GM21737 (cell line): ENCODE data around the gene ETF1.
A peak's percentile ranks its signal among the peaks of the same experiment; 100 is the strongest.

Experiments used
- ATAC-seq: cut with Tn5 transposase; IDR thresholded peaks from one replicate; pipeline ENCODE4 v1.9.1; 2021; ENCODE audit warnings: mild to moderate bottlenecking, moderate library complexity; ENCODE audit not compliant: unreplicated experiment

Gene ETF1

DNA sequence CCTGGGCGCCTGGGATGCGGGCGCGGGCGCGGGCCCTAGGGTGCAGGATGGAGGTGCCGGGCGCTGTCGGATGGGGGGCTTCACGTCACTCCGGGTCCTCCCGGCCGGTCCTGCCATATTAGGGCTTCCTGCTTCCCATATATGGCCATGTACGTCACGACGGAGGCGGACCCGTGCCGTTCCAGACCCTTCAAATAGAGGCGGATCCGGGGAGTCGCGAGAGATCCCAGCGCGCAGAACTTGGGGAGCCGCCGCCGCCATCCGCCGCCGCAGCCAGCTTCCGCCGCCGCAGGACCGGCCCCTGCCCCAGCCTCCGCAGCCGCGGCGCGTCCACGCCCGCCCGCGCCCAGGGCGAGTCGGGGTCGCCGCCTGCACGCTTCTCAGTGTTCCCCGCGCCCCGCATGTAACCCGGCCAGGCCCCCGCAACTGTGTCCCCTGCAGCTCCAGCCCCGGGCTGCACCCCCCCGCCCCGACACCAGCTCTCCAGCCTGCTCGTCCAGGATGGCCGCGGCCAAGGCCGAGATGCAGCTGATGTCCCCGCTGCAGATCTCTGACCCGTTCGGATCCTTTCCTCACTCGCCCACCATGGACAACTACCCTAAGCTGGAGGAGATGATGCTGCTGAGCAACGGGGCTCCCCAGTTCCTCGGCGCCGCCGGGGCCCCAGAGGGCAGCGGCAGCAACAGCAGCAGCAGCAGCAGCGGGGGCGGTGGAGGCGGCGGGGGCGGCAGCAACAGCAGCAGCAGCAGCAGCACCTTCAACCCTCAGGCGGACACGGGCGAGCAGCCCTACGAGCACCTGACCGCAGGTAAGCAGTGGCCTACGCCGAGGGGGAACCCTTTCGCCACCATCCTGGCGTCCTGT is 77.5 kb downstream of the ETF1 start, which contains the start of gene EGR1:
TSS of gene EGR1 (plus strand) at position 219 of the 864 bp plus-strand sequence. CDS start at position 502, 283 bp downstream.
- peak; percentile 46 for ATAC-seq

DNA sequence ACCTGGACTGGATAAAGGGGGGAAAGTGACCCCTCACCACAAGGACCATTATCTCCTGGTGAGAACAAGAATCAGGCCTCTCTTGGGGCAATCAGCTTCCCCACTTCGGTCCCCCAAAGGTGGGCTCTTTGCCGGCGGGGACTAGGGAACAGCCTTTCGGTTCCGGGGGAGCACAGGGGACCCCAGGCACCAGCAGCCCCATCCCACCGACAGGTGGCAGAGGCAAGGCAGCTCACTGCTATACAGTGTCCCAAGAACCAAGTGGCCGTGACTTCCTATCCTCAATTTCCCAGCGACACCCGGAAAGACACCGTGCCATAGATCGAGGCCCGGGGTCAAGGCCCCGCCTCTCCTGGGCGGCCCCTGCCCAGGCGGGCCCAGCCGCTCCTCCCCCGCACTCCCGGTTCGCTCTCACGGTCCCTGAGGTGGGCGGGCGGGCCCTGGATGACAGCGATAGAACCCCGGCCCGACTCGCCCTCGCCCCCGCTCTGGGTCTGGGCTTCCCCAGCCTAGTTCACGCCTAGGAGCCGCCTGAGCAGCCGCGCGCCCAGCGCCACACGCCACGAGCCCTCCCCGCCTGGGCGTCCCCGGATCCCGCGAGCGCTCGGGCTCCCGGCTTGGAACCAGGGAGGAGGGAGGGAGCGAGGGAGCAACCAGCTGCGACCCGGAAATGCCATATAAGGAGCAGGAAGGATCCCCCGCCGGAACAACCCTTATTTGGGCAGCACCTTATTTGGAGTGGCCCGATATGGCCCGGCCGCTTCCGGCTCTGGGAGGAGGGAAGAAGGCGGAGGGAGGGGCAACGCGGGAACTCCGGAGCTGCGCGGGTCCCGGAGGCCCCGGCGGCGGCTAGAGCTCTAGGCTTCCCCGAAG is 78.4 kb downstream of the ETF1 start:
- ATAC-seq, result peak; percentile 66

DNA sequence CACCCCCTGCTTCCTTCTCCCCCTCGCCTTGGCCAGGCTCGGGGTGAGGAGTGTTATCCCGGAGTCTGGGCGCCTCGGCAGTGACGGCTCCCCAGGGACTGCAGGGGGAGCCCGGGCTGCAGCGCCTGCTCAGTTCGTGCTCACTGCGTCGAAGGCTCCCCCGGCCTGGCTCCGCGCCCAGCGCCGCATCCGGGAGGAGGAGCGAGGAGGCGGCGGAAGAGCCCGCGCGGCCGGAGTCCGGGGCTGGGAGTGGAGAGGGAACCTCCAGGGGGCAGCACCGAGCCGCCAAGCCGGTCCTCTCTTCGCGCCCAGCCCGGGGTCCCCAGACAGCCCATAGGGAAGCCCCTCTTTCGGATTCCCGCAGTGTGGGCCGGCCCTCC is 79.0 kb downstream of the ETF1 start:
- peak; percentile 51 for ATAC-seq

DNA sequence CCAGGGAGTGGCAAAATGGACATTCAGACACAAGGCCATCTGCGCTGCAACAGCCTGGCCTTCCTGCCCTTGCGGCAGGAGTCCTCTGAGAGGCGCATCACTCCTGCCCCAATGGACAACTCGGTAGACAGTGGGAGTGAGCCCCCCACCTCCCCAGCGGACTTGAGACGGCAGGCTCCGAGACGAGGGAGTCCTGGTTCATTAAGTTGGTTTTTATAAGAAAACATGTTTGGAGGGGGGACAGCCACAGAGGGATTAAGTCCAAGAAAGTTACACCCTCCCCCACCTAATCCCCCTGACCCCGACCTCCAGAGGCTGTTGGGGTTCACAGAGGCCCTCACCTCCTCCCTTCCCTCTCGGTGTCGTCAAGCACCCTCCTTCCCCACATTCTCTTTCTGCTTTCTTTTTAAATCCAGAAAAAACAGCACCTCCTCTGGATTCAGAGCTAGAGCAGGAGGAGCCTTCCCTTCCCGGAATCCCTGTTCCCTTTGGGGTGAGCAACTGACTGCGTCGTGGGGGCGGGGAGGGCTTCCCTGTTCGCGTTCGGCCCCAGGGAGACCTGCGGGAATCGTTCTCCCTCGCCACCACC is 79.5 kb downstream of the ETF1 start:
- no peak for ATAC-seq

DNA sequence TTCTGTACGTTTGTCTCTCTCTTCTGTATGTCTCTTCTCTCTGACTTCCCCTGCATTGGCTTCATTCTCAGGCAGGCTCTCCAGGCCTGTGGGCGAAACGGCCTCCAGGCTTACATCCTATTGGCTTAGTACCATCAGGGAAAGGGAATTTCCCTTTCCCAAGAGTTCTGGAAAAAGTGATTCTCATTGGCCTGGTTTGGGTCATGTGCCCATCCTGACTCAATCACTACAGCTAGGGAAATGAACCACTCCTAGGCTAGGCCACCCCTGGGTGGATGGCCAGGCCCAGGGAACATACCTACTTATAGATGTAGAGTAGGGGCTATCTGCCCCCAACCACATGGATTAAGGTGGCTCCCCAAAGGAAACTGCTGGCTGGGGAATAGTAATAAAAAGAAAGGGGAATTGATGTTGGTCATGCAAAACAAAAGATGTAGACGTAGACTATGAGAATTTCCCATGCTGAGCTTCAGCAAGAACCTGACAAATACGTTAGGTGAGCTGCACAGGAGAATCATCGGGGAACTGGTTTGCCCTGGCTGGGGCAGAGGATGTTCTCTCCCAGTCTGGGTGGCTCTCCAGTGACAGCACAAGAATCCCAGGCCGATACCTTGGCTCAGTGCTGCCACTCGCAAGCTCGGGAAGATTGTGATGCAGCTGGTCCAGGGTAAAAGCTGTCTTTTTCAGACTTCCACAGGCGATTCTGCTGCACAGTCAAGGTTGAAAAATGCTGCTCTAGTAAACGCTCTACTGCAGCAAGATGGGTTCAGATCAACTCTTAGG is 81.5 kb downstream of the ETF1 start:
- ATAC-seq, result no peak

DNA sequence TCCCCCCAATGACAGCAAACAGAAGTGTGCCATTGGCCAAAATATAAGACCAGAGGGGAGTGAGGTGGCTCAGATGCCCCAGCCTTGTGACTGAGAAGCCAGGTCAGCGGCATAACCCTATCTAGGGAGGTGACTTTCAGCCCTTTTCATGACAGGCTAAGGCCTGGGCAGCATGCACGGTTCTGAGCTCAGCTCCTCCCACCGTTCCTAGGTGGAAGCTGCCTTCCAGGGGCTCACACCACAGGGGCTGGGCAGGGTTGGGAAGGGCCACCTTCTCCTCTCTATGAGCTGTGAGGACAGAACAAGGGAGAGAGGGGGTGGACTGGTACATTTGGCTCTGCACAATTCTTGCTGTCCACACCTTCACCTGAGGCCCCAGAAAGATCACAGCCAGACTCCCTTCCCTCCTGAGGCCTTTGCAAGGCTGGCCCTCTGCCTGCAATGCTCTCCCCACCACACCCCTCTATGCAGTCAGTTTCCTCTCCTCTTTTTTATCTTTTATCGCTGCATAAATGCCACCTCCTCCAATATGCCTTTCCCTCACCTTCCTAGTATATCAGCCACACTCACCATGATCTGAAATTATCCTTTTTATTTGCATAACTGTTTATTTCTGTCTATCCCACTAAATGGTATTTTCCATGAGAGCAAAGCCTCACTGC is 82.9 kb downstream of the ETF1 start:
- ATAC-seq, result no peak

DNA sequence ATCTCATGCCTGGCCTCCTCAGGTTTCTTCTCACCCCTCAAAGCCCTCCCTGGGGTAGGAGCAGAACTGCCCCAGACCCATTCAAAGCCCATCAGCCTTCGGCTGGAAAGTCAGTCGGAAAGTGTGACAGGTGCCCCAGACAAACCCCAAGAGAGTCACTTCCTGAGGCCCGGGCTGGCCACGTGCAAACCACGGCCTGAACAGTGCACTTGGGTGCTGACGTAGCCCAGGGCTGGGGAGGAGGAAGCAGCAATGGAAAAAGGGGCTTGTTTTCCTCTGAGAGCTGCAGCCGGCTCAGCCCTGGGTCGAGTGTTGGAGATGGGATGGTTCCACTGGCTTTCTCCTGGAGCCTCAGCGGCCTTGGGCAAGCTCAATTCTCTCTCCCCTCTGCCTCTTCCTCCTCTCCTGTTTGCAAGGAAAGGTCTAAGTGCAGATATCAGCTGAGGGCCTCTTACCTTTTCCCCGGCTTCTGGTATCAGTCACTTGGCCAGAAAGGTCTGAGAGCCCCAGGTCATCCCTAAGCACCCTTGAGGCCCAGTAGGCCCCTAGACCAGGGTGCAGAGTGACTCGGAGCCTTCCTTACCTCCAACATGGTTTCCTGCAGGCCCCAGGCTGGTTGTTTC is 83.6 kb downstream of the ETF1 start:
- no peak for ATAC-seq

DNA sequence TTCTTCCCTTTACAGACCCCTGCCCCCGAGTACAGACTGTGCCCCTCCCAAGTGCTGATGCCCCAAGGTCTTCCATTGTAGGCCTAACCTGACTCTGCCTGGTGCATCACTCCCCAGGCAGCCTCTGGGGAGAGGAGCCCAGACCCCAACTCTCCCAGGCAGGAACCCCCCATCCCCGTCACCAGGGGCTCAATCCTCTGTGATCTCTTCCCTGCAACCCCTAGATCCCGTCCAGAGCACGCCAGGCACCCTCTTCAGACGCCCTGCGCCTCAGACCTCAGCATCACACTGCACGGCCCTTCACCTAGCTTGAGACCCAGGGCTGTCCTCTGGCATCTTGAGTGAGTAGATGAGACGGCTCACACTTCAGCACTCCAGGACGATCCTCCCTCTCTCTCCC is 84.2 kb downstream of the ETF1 start:
- ATAC-seq, result no peak

DNA sequence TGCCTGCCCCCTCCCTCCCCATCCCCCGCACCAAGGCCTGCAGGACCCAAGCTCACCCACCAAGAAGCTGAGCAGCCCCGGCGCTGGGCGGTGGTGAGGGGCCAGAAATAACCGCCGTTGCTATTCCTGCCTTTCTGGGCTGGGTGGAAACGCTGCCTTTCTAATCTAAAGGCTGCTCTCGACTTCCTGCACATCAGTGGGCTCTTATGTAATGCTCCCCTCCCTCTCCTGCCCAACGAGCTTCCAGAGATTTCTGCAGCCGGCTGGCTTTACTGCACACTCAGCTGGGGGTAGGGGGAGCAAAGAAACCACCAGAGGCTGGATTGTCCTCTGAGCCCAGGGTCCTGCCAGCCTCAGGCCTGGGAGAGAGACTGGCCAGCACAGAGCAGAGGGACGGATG is 84.7 kb downstream of the ETF1 start:
- no peak for ATAC-seq

DNA sequence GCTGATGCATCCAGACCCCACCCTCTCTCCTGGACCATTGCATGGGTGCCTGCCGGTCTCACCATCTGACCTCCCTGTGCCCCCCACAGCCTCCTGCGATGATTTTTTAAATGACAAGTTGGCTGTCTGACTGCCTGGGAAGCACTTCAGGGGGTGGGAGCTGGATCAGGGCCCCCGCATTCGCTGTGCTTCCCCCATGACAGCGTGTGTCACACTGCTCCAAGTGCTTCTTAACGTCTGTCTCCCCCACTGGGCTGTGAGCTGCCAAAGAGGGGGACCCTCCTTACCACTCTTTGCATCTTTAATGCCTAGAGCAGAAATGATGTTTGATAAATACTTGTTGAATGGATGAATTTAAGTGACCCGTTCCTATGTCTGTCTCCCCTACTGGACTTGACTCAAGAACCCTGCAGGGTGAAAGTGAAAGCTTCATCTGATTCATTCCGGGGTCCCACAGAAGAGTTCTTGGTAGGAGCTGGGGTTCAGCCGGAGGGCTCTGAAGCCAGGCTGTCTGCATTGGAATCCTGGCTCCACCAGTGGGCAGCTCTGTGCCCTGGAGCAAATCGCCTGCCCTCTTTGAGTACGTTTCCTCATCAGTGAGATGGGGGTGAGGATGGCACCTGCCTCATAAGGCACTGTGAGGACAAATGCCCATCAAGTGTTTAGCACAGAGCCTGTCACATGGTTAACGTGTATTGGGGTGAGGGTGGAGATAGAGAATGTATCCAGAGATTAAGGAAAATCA is 85.3 kb downstream of the ETF1 start:
- ATAC-seq, result no peak
